GM19193 (cell line): ENCODE data around the gene OR2S2.

Experiments used
- POLR2A ChIP-seq: IDR thresholded peaks from 4 replicates; pipeline ENCODE4 v1.6.1; 2011; ENCODE audit not compliant: insufficient read depth, insufficient read length; ENCODE audit errors: extremely low read depth

OR2S2 gene, protein sequence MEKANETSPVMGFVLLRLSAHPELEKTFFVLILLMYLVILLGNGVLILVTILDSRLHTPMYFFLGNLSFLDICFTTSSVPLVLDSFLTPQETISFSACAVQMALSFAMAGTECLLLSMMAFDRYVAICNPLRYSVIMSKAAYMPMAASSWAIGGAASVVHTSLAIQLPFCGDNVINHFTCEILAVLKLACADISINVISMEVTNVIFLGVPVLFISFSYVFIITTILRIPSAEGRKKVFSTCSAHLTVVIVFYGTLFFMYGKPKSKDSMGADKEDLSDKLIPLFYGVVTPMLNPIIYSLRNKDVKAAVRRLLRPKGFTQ

GRCh38 chr9:35958104-35958837 is at the start of gene OR2S2:
Gene OR2S2, minus strand, starts transcription at chr9:35958154. Its CDS starts 56 bp downstream, at chr9:35958098.
- TF ChIP-seq POLR2A: no peak

- no peak for TF ChIP-seq POLR2A
These were observed 49.4 kb upstream of the OR2S2 start for GRCh38 chr9:36007316-36007708.

GRCh38 chr9:36006549-36007315 is 48.8 kb upstream of the OR2S2 start:
- no peak for TF ChIP-seq POLR2A

DNA sequence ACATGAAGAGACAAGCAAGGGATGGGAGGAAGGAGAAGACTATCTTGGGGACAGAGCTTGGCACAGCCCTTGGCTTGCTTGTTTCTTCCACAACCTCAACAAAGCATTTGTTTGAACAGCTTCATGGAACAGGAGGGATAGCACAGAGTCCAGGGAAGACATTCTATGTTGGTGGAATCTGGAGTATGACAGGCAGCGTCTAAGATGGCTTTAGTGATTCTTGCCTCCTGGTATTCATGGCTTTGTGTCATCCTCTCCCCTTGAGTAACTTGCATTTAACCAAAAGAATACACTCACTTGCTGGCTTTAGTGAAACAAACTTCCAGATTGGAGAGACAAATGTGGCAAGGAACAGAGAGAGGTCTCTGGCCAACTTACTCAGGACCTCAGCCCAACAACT is 47.9 kb upstream of the OR2S2 start:
- TF ChIP-seq POLR2A: no peak

DNA sequence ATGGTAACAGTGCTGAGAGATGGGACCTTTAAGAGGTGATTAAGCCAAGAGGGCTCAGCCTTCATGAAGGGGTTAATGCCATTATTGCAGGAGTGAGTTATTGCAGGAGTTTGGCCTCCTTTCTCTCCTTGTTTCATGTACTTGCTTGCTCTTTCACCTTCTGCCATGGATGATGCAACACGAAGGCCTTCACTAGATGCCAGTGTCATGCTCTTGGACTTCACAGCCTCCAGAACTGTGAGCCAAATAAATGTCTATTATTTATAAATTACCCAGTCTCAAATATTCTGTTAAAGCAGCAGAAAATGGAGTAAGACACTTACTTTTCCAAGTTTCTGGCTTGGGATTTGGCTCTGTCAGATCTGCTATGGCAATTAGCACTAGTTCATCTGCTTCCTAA is 40.4 kb upstream of the OR2S2 start:
- TF ChIP-seq POLR2A: no peak

GRCh38 chr9:35996358-35996970 is 38.5 kb upstream of the OR2S2 start:
- TF ChIP-seq POLR2A: no peak

GRCh38 chr9:35994959-35995358 is 37.0 kb upstream of the OR2S2 start:
- TF ChIP-seq POLR2A: no peak

- TF ChIP-seq POLR2A: no peak
These were observed 36.2 kb upstream of the OR2S2 start for GRCh38 chr9:35993976-35994720.

DNA sequence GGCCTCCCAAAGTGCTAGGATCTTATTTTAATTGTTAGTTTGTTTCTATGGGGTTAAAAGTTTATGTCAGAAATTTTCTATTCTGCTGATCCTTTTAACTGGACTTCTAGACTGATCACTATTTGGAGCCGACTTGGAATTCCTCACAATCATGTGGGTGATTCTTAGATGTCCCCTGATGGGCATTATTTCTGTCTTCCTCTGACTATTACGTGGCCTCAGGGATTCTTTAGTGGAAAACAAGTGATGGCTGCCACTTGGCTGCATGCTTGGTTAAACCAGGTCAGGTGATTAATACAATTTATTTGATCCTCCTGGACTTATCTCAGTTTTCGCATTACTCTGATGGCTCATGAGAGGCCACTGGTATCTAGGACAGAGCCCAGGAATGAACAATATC is 32.2 kb upstream of the OR2S2 start:
- no peak for TF ChIP-seq POLR2A

DNA sequence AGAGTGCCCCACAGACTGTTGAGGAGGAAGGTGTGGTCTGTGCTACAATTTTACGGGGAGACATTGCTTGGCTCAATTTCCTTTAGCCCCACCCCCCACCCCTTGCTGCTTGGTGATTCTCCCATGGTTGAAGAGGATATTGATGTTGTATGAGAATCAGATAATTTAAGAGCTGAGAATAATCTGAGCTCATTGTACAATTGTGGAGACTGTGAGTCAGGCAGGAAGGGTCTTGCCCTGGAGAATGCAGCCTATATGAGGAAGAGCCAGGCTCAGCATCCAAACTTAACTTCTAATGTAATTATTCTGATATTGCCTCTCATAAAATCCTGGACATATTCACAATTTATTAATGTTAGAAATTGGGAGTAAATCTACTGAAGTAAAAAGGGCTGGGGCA is 26.1 kb upstream of the OR2S2 start:
- TF ChIP-seq POLR2A: no peak

DNA sequence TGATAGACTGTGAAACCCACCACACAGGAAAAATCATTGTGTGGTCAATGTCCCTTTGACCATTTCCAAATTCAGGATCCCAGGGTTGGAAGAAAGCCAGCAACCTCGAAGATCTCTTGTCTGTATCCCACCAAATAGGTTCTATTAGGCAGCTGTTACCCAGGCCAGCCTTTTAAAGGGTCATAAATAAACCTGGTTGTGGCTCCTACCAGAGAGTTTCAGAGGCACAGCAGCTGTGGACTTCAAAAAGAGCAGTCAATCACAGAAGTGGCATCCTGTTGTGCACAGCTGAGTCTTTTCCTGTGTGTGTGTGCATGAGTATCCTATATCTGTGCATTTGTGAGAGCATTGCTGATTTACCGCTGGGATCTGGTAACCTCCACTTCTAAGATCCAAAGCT is 23.7 kb upstream of the OR2S2 start:
- no peak for TF ChIP-seq POLR2A

GRCh38 chr9:35980289-35981011 is 22.5 kb upstream of the OR2S2 start:
- TF ChIP-seq POLR2A: no peak

DNA sequence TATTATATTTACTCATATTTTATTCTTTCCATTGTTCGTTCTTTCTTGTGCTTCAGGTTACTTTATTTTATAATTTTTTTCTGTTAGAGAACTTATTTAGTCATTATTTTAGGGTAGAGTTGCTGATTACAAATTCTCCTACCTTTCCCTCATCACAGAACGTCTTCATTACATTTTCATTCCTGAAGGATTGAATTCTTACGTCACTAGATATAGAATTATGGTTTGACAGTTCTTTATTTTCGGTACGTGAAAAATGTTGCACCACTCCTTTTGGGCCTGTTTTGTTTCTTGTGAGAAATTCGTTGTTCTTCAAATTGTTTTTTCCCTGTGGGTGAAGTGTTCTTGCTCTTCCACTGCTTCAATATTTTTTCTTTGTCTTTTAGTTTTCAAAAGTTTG is 20.8 kb upstream of the OR2S2 start:
- TF ChIP-seq POLR2A: no peak

- no peak for TF ChIP-seq POLR2A
These were observed 18.8 kb upstream of the OR2S2 start for GRCh38 chr9:35976726-35977125.
